Measurements from ENCODE around the gene SPECC1L. TPM values are rescaled to one million over a fixed set of nuclear protein-coding genes. Genes with fewer than 3 reads are reported as not detected.

Gene SPECC1L, protein sequence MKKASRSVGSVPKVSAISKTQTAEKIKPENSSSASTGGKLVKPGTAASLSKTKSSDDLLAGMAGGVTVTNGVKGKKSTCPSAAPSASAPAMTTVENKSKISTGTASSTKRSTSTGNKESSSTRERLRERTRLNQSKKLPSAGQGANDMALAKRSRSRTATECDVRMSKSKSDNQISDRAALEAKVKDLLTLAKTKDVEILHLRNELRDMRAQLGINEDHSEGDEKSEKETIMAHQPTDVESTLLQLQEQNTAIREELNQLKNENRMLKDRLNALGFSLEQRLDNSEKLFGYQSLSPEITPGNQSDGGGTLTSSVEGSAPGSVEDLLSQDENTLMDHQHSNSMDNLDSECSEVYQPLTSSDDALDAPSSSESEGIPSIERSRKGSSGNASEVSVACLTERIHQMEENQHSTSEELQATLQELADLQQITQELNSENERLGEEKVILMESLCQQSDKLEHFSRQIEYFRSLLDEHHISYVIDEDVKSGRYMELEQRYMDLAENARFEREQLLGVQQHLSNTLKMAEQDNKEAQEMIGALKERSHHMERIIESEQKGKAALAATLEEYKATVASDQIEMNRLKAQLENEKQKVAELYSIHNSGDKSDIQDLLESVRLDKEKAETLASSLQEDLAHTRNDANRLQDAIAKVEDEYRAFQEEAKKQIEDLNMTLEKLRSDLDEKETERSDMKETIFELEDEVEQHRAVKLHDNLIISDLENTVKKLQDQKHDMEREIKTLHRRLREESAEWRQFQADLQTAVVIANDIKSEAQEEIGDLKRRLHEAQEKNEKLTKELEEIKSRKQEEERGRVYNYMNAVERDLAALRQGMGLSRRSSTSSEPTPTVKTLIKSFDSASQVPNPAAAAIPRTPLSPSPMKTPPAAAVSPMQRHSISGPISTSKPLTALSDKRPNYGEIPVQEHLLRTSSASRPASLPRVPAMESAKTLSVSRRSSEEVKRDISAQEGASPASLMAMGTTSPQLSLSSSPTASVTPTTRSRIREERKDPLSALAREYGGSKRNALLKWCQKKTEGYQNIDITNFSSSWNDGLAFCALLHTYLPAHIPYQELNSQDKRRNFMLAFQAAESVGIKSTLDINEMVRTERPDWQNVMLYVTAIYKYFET
- 69.9 TPM for total RNA-seq
- long read RNA-seq, full-length matches to known transcripts: 10 of 37 reads
- long read RNA-seq, partial matches to known transcripts: 20 of 37 reads
- long read RNA-seq, other reads (novel, unspliced or antisense): 7 of 37 reads

DNA sequence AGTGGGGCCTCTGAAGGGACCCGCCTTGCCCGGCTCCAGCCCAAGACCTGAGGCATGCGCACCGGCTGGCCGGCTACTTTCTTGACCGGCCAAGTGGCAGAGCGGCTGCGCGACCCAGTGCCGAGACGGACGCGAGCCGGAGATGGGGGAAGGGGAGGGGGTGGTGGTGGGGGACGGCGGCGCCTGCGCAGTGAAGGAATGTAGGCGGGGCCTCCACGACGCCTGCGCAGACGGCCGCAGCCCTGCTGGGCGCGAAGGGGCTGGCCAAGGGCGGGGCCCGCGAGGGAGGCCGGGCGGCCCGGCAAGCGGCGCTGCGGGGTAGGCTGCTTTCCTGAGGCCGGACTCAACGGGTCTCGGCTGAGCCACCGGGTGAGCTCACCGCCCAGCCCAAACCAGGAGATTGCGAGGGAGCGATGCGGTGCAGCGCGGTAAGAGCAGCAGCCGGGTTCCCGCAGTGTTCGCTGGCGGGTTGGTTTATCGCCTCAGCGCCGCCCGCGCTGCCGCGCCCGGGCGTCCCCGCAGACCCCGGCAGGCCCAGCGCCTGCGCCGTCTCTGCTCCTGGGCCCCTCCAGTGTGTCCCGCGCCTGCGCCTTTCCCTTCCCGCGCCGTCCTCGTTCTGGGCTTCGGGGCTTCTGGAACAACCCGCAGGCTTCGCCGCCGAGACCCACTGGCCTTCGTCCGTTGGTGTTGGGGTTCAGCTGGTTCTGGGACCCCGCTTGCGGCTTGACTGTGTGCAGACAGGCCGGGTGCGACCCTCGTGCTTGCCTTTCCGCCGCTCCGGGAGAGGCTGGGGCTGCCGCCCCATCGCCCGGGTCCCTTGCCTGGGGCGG is at the start of gene SPECC1L:
Gene SPECC1L (plus strand): TSS at position 276 of the 830 bp plus-strand sequence. CDS start 31,401 bp downstream, outside the sequence.
- TF ChIP-seq, protein P1, sequence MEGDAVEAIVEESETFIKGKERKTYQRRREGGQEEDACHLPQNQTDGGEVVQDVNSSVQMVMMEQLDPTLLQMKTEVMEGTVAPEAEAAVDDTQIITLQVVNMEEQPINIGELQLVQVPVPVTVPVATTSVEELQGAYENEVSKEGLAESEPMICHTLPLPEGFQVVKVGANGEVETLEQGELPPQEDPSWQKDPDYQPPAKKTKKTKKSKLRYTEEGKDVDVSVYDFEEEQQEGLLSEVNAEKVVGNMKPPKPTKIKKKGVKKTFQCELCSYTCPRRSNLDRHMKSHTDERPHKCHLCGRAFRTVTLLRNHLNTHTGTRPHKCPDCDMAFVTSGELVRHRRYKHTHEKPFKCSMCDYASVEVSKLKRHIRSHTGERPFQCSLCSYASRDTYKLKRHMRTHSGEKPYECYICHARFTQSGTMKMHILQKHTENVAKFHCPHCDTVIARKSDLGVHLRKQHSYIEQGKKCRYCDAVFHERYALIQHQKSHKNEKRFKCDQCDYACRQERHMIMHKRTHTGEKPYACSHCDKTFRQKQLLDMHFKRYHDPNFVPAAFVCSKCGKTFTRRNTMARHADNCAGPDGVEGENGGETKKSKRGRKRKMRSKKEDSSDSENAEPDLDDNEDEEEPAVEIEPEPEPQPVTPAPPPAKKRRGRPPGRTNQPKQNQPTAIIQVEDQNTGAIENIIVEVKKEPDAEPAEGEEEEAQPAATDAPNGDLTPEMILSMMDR (IDR thresholded peaks at IDR 0.05): peak; percentile 21
- Histone ChIP-seq H3K4me3 (peak within 1 kb of the TSS; percentile 72), H3K4me1 (peaks cover 35% of the 10 kb centered on the region), H3K27me3 (ENCODE audit: low read depth) (no peaks in the 10 kb centered on the region), H3K9me3 (no peaks in the 10 kb centered on the region), H3K27ac (peak within 1 kb of the TSS; percentile 94), H3K36me3 (no peaks in the 10 kb centered on the region)
- DNase-seq (peak; percentile 94), ATAC-seq (peak; percentile 99)
- intact Hi-C loops (cut with DNase I): no loop called here

DNA sequence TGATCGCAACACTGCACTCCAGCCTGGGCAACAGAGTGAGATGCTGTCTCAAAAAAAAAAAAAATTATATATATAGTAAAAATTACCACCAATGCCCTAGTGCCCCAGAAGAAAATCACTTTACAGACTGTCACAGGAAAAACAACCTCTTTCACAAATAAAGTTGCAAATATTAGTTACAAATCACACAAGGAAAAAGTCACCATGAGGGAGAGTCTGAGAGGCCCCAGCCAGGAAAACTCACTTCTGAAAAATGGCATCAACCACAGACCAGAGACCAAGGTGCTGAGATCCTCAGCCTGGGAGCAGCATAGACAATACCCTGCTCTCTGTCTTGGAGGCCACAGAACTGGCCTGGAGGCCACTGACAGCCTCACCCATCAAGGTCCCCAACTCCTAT is 46.2 kb upstream of the SPECC1L start:
- Histone ChIP-seq H3K36me3 (peaks cover 10% of the 10 kb centered on the region), H3K4me1 (no peaks in the 10 kb centered on the region), H3K27me3 (ENCODE audit: low read depth) (no peaks in the 10 kb centered on the region), H3K27ac (no peak overlapping the region), H3K4me3 (no peak overlapping the region), H3K9me3 (peaks cover 8% of the 10 kb centered on the region)
- intact Hi-C loops (cut with DNase I): no loop called here
- TF ChIP-seq, protein P1 (IDR thresholded peaks at IDR 0.05): no peak
- ATAC-seq (no peak), DNase-seq (no peak)

DNA sequence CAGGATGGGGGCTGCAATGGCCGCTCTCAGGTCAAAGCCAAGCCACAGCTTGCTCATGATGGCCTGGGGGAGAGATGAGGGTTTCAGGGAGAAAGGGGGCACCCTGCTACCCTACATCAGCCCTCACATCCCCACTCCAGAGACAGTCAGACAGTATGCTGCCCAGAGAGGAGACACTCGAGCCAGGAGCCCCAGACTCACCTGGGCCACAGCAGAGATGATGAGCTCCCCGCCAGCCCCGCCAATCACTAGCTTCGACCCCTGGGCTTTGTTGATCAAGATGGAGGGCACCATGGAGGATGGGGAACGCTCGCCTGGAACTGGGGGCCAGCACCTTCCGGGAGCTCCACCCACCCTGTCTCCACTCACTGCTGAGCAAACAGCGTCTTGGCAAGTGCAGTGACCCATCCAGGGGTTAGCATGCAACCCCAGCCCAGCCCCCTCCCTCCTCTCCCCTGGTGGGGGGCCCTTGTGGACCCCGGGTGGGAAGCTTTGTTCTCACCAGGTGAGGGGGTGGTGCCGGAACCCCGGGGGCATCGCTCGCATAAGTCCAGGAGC is 45.5 kb upstream of the SPECC1L start:
- ATAC-seq: no peak
- H3K27ac ChIP-seq: no peak overlapping the region
- H3K9me3 ChIP-seq: peaks cover 8% of the 10 kb centered on the region
- H3K4me3 ChIP-seq: no peak overlapping the region
- peaks cover 4% of the 10 kb centered on the region for H3K36me3 ChIP-seq
- DNase-seq: no peak
- intact Hi-C loops (cut with DNase I): no loop called here
- TF ChIP-seq, protein P1 (IDR thresholded peaks at IDR 0.05): no peak
- no peaks in the 10 kb centered on the region for H3K4me1 ChIP-seq
- H3K27me3 ChIP-seq (ENCODE audit: low read depth): no peaks in the 10 kb centered on the region

DNA sequence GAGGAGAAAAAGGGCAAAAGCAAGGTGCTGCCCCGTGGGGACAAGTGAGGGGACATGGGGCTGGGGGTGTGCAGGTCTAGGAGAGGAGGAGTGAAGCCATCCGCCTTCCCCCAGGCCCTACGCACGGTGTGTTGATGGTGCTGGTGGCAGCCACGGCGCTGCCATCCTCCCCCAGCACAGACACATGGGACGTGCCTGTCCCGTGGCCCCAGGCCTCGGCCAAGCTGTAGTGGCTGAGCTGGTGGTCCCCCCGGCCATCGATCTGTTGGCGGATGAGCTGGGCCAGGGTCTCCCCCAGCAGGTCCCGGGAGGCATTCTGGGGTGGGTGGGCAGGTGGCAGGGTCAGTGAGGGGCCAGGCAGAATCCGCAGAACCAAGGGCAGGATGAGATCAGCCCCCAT is 44.7 kb upstream of the SPECC1L start:
- Histone ChIP-seq H3K27ac (no peak overlapping the region), H3K9me3 (peaks cover 8% of the 10 kb centered on the region), H3K4me3 (no peak overlapping the region), H3K4me1 (no peaks in the 10 kb centered on the region), H3K36me3 (no peaks in the 10 kb centered on the region), H3K27me3 (ENCODE audit: low read depth) (no peaks in the 10 kb centered on the region)
- TF ChIP-seq, protein P1 (IDR thresholded peaks at IDR 0.05): no peak
- ATAC-seq (no peak), DNase-seq (no peak)
- intact Hi-C loops (cut with DNase I): no loop called here
